OCI-LY1 (cell line): ENCODE data around the gene F7.

ENCODE experiments used
- CTCF ChIP-seq: fragments of 200-600 bp; sonication (generic), shearing (Covaris generic); IDR thresholded peaks from 2 replicates; pipeline ENCODE4 v1.5.1; 2017; ENCODE audit warnings: mild to moderate bottlenecking, antibody characterized with exemption, low read length, moderate library complexity, mixed read lengths
- EZH2 ChIP-seq: fragments of 200-600 bp; sonication (generic), shearing (Covaris generic); IDR thresholded peaks from 2 replicates; pipeline ENCODE4 v1.8.0; 2017; ENCODE audit warnings: borderline replicate concordance, mixed run types, mild to moderate bottlenecking, antibody characterized with exemption, low read length, moderate library complexity, mixed read lengths

- TF ChIP-seq CTCF, result no peak
- TF ChIP-seq EZH2, result no peak
These were observed 21.3 kb upstream of the F7 start for GRCh38 chr13:113084094-113084942.
